AG09319 (cell line): ENCODE data around the gene E2F3.

Experiments used
- DNase-seq: peaks from one replicate; pipeline ENCODE4 v3.0.0-alpha.2; 2010; ENCODE audit warnings: low read depth; ENCODE audit errors: extremely low read depth
- TF ChIP-seq, protein P1 (sequence below): IDR thresholded peaks from 2 replicates; pipeline ENCODE4 v1.5.1; 2011; ENCODE audit warnings: low read depth, mild to moderate bottlenecking, inconsistent platforms, low read length, moderate library complexity

Gene E2F3

DNA sequence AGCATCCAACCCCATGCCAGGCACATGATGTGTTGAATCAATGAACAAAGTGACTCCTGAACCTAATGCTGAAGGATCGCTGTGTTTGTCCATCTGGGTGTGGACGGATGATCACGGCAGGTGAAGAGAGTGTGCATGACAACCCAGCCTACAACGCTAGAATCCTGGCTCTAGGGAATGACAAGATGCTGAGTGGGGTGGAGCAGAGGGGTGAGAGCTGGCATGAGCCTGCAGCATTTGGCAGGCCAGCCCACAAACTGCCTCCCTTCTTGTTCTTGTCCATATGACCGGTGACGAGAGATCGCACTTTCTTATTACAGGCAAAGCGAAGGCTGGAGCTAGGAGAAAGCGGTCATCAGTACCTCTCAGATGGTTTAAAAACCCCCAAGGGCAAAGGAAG lies 77.8 kb downstream of the E2F3 start:
- DNase-seq: no peak
- TF ChIP-seq, protein P1, sequence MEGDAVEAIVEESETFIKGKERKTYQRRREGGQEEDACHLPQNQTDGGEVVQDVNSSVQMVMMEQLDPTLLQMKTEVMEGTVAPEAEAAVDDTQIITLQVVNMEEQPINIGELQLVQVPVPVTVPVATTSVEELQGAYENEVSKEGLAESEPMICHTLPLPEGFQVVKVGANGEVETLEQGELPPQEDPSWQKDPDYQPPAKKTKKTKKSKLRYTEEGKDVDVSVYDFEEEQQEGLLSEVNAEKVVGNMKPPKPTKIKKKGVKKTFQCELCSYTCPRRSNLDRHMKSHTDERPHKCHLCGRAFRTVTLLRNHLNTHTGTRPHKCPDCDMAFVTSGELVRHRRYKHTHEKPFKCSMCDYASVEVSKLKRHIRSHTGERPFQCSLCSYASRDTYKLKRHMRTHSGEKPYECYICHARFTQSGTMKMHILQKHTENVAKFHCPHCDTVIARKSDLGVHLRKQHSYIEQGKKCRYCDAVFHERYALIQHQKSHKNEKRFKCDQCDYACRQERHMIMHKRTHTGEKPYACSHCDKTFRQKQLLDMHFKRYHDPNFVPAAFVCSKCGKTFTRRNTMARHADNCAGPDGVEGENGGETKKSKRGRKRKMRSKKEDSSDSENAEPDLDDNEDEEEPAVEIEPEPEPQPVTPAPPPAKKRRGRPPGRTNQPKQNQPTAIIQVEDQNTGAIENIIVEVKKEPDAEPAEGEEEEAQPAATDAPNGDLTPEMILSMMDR: no peak

DNA sequence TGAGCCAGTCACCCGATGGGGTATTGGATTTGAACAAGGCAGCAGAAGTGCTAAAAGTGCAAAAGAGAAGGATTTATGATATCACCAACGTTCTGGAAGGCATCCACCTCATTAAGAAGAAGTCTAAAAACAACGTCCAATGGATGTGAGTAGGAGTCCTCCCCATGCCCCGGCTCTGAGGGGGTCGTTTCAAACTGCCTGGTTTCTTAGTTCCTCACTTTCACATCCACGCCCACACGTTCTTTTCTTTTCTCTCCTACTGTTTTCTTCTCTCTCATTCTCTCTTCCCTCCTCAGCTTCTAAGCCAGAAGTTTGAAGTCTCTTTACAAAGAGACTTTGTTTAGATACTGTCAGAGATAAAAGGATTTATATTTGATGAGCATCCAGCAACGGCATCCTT lies 79.6 kb downstream of the E2F3 start:
- TF ChIP-seq, protein P1: no peak
- DNase-seq: no peak

DNA sequence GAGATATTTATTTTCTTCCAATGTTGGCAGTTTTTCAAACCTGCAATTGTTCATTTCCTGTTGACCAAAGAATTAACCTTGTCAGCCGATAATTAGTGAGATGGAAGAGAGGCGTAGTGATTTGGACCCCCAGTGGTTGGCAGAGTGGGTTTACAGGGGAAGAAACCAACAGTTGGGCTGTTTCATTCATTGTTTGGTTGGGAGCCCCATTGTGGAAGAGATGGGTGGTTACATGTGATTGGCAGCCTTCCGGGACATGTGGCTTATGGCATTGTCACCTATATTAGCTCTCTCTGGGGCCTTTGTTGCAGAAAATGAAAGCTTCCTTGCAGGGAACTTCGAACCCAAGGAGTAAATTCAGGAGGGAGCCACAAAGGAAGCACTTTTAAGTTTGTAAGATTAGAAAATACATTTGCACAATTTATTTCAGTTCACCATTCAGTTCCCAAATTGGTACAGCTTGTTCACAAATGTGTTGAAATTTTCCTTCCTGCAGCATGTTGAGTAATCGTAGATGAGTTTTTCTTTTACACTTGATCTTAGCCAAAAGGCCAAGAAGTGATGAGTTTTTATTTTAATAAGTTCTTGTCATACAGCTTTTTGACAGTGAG lies 82.3 kb downstream of the E2F3 start:
- DNase-seq: no peak
- TF ChIP-seq, protein P1: no peak

DNA sequence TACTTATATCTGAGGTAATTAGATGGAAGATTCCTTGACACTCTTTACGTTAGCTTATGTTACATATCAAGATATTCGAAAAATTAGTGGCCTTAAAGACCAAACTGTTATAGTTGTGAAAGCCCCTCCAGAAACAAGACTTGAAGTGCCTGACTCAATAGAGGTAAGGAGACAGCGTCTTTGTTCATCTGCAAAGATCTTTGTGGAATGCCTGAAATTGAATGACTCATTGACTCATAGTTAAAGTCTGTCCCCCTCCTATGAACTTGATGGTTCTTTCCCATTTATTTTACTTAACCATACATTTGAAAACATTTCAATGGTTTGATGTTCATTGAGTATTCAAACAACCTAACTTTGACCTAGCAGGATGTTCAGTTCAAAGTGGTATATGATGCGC lies 85.0 kb downstream of the E2F3 start:
- TF ChIP-seq, protein P1: no peak
- DNase-seq: no peak

DNA sequence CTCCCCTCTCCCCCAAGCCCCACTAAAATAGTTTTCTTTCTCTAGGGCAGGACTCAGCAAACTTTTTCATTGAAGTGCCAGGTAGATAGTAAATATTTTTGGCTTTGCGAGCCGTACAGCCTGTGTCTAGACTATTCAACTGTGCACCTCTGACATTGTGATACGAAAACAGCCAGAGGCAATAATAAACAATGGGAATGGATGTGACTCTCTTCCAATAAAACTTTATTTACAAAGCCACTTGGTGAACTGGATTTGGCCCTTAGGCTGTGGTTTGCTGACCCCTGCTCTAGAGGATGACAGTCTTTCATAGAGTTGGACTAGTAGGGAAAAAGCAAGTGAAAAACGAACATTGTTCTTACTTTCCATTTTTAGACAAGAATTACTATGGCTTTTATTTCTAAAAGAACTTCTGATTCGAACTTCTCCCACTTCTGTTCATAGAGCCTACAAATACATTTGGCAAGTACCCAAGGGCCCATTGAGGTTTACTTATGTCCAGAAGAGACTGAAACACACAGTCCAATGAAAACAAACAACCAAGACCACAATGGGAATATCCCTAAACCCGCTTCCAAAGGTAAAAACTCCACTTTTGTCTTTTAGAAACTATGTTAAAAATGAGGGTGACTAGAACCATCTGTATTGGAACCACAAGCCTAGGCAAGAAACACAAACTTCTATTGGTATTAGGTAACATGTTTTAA lies 86.1 kb downstream of the E2F3 start:
- DNase-seq: no peak
- TF ChIP-seq, protein P1: no peak

DNA sequence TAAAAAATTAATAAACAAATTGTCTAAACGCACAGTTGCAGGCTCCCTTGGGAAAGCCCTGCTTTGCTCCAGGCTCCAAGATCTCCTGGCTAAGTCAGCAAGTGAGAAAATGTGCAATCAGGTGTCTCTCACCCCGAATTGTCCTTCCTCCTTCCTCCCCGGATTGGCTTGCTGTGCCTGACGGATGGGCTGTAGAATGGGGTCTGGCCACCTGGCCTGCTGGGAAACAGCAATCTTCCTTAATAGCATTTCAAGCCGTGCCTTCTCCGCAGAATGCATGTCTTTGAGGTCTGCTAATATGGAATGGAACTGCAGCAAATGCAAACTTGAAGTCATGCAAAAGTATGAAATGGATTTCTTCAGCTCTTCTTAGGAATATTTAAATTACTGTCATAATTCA lies 88.9 kb downstream of the E2F3 start:
- DNase-seq: no peak
- TF ChIP-seq, protein P1: no peak

DNA sequence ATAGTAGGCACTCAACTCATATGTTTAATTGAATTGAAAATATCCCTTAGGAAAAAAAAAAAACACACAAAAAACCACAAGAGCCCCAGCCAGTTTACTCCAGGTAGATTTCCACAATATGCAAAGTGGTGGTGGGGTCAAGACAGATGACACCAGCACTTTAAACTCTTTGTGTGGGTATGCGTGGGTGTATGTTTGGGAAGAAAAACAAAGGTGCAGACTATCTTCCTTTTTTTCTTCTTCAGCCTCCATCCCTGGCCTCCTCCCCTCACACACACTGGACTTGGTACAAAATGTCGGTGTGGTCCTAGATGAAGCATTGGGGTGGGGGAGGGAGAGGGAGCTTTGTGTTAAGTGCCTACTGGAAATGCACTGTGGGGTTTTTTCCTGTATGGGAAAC lies 90.4 kb downstream of the E2F3 start:
- TF ChIP-seq, protein P1: no peak
- DNase-seq: no peak
